ENCODE measurements around the gene FPGS.

FPGS gene

GRCh38 chr9:127860779-127861178 lies 58.1 kb downstream of the FPGS start:
- no peak for DNase-seq (ENCODE audit: low read depth)

GRCh38 chr9:127862075-127863011 lies 59.7 kb downstream of the FPGS start:
- DNase-seq (ENCODE audit: low read depth), result no peak

- DNase-seq (ENCODE audit: low read depth), result no peak
Measured at GRCh38 chr9:127863191-127863621, 60.5 kb downstream of the FPGS start.

Measured in stimulated activated CD4-positive, alpha-beta T cell treated with anti-CD3 and anti-CD28 coated beads, Interleukin-2, amount 100 ng/mL, for 4 hours (primary cell).